DND-41 (cell line): ENCODE results near the gene CYTH4.

Experiments used
- CTCF ChIP-seq: IDR thresholded peaks from 2 replicates; pipeline ENCODE4 v1.5.1; 2012; ENCODE audit warnings: borderline replicate concordance, low read length, moderate library complexity, mild to moderate bottlenecking; ENCODE audit not compliant: poor library complexity, severe bottlenecking; ENCODE audit errors: extremely low read depth
- EZH2 ChIP-seq: IDR thresholded peaks from 3 replicates; pipeline ENCODE4 v1.6.1; 2012; ENCODE audit warnings: borderline replicate concordance, low read depth, mild to moderate bottlenecking, moderate library complexity, low read length, inconsistent platforms; ENCODE audit not compliant: severe bottlenecking

DNA sequence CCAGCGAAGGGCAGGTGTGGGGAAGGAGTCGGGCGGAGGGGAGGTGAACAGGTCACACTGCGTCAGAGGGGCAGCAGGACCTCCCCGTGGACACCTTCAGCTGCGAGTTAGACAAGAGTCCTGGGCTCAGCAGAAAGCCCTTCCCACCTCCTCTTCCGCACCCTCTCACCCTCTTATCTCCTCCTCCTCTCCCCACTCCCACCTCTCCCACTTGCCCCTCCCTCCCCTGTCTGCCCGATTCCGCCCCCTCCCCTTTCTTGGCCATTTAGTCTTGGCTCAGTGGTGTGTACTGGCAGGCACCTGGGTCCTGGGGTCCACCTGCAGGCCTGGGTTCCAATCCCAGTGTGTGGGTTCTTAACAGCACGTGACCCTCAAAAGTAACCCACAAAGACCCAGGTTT is 37.2 kb downstream of the CYTH4 start:
- TF ChIP-seq CTCF: no peak
- TF ChIP-seq EZH2: no peak
